ENCODE measurements around the gene PROM2. TPM values are rescaled to one million over a fixed set of nuclear protein-coding genes. Genes with fewer than 3 reads are reported as not detected.

The PROM2 gene
- total and polyA plus RNA-seq, 2 experiments from 2014 or later, result 2.1 to 2.2 TPM

- no peak overlapping the region for H3K27ac ChIP-seq (ENCODE audit: low read depth)
- no peak overlapping the region for H3K4me2 ChIP-seq
- H3K9me3 Mint-ChIP-seq, result no peaks in the 10 kb centered on the region
- H3K4me3 ChIP-seq, result no peak overlapping the region
- no peak overlapping the region for H3K4me3 Mint-ChIP-seq
- H4K20me1 ChIP-seq (replicated peaks; ENCODE audit: insufficient read depth), result no peaks in the 10 kb centered on the region
- no peak for TF ChIP-seq ETS1 (IDR thresholded peaks at IDR 0.05)
- TF ChIP-seq ZNF114 (CRISPR knock-in tag; IDR thresholded peaks at IDR 0.05), result no peak
- TF ChIP-seq CTCF (conservative IDR thresholded peaks at IDR 0.05; ENCODE audit: low read depth in 2 of 2), result no peak
- no peak for TF ChIP-seq POLR2AphosphoS5 (IDR thresholded peaks at IDR 0.05; ENCODE audit: low read depth)
- no peak for TF ChIP-seq REST (IDR thresholded peaks at IDR 0.05; ENCODE audit: unreplicated experiment)
- TF ChIP-seq CREB1 (CRISPR knock-in tag; IDR thresholded peaks at IDR 0.05; ENCODE audit: low read depth), result no peak
- TF ChIP-seq STAT1 (IDR thresholded peaks at IDR 0.05; ENCODE audit: unreplicated experiment), result no peak
- no peak for TF ChIP-seq ZNF462 (CRISPR knock-in tag; IDR thresholded peaks at IDR 0.05)
- TF ChIP-seq EZH2 (IDR thresholded peaks at IDR 0.05; ENCODE audit: low read depth, unreplicated experiment), result no peak
- no peak for TF ChIP-seq ZNF331 (CRISPR knock-in tag; IDR thresholded peaks at IDR 0.05; ENCODE audit: low read depth)
- no peak for TF ChIP-seq NANOG (IDR thresholded peaks at IDR 0.05; ENCODE audit: borderline replicate concordance)
- no peak for TF ChIP-seq JUNB (IDR thresholded peaks at IDR 0.05; ENCODE audit: unreplicated experiment)
- no peak for TF ChIP-seq EZH2phosphoT487 (IDR thresholded peaks at IDR 0.05; ENCODE audit: unreplicated experiment)
- no peak overlapping the region for H3K27ac Mint-ChIP-seq
- H3K27me3 ChIP-seq (ENCODE audit: insufficient read depth), result no peaks in the 10 kb centered on the region
- DNase-seq (ENCODE audit: low spot score) (no peak), ATAC-seq (no peak)
- H3K4me1 ChIP-seq (ENCODE audit: insufficient read depth), result no peaks in the 10 kb centered on the region
- H2AFZ ChIP-seq, result no peak overlapping the region
- peaks cover 9% of the 10 kb centered on the region for H3K27me3 Mint-ChIP-seq (ENCODE audit: insufficient read depth, low read depth, poor library complexity)
- H3F3A ChIP-seq (replicated peaks; ENCODE audit: low read depth), result no peaks in the 10 kb centered on the region
- no peaks in the 10 kb centered on the region for H3K36me3 Mint-ChIP-seq (ENCODE audit: low read depth)
- no peaks in the 10 kb centered on the region for H3K9me2 ChIP-seq (ENCODE audit: insufficient read depth)
- H3K4me1 Mint-ChIP-seq, result peaks cover 3% of the 10 kb centered on the region; the same call in 2 of the 3 replicates
- H3K79me2 ChIP-seq (replicated peaks; ENCODE audit: insufficient read depth), result no peaks in the 10 kb centered on the region
- H3K36me3 ChIP-seq (ENCODE audit: insufficient read depth), result no peaks in the 10 kb centered on the region
These were observed 29.1 kb downstream of the PROM2 start for GRCh38 chr2:95303191-95303919.

All from GM23338 (cell line).